Stimulated activated effector memory CD8-positive, alpha-beta T cell treated with anti-CD3 and anti-CD28 coated beads, Interleukin-12 subunit alpha, Interleukin-12 subunit beta, amount 100 ng/mL, for 72 hours (primary cell): Measurements from ENCODE around the gene TMEM120B.
A peak's percentile ranks its signal among the peaks of the same experiment; 100 is the strongest.

Source experiments
- ATAC-seq: fragments of 150-1000 bp; cut with Tn5 transposase; 2 replicates; pipeline ENCODE4 v1.10.0; 2021
- DNase-seq, 2 donors: peaks; one replicate each; pipeline ENCODE4 v3.0.0; 2021 to 2022; ENCODE audit warnings: low spot score in 2 of 2
- H3K27ac Mint-ChIP-seq: one replicate; pipeline ENCODE4 v1.8.0; 2022; ENCODE audit warnings: mild to moderate bottlenecking, mixed read lengths
- H3K36me3 Mint-ChIP-seq: one replicate; pipeline ENCODE4 v1.8.0; 2022; ENCODE audit warnings: mild to moderate bottlenecking, mixed read lengths
- H3K4me1 Mint-ChIP-seq: one replicate; pipeline ENCODE4 v1.8.0; 2022; ENCODE audit warnings: mixed read lengths
- H3K4me3 Mint-ChIP-seq: one replicate; pipeline ENCODE4 v1.8.0; 2022; ENCODE audit warnings: mild to moderate bottlenecking, mixed read lengths
- H3K9me3 Mint-ChIP-seq: one replicate; pipeline ENCODE4 v1.8.0; 2022; ENCODE audit warnings: mixed read lengths

The TMEM120B gene

DNA sequence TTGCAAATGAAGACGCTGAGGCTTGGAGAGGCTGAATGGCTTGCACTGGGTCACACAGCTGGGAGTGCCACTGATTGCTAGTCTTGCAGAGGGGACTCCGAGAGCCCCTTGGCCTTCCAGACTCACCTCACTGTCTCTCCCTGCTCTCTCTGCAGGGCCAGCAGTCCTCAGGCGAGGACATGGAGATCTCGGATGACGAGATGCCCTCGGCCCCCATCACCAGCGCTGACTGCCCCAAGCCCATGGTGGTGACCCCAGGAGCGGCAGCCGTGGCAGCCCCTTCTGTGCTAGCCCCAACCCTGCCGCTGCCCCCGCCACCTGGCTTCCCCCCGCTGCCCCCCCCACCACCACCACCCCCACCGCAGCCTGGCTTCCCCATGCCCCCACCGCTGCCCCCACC is 101.4 kb downstream of the TMEM120B start:
- H3K36me3 Mint-ChIP-seq, result peaks cover 97% of the 10 kb centered on the region
- H3K4me1 Mint-ChIP-seq, result peaks cover 36% of the 10 kb centered on the region
- no peak for ATAC-seq
- DNase-seq, result no peak
- peak overlapping the region; percentile 76 for H3K4me3 Mint-ChIP-seq
- H3K9me3 Mint-ChIP-seq, result no peaks in the 10 kb centered on the region
- H3K27ac Mint-ChIP-seq, result peak overlapping the region; percentile 67

DNA sequence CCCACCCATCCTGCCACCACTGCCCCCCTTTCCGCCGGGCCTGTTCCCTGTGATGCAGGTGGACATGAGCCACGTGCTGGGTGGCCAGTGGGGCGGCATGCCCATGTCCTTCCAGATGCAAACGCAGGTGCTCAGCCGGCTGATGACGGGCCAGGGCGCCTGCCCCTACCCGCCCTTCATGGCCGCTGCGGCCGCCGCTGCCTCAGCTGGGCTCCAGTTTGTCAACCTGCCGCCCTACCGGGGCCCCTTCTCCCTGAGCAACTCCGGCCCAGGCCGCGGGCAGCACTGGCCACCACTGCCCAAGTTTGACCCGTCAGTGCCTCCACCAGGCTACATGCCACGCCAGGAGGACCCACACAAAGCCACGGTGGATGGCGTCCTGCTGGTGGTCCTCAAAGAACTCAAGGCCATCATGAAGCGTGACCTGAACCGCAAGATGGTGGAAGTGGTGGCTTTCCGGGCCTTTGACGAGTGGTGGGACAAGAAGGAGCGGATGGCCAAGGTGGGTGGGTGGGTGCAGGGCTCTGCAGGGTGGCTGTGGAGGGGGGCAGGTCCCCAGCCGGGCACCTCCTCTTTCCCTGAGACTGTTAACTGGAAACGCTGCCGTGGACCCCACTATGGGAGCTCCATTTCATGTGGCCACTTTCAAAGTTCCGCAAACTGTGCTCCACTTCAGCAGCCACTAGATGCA is 102.0 kb downstream of the TMEM120B start:
- H3K4me1 Mint-ChIP-seq, result peaks cover 36% of the 10 kb centered on the region
- H3K36me3 Mint-ChIP-seq, result peaks cover 97% of the 10 kb centered on the region
- H3K9me3 Mint-ChIP-seq, result no peaks in the 10 kb centered on the region
- DNase-seq (no peak), ATAC-seq (no peak)
- no peak overlapping the region for H3K27ac Mint-ChIP-seq
- no peak overlapping the region for H3K4me3 Mint-ChIP-seq

DNA sequence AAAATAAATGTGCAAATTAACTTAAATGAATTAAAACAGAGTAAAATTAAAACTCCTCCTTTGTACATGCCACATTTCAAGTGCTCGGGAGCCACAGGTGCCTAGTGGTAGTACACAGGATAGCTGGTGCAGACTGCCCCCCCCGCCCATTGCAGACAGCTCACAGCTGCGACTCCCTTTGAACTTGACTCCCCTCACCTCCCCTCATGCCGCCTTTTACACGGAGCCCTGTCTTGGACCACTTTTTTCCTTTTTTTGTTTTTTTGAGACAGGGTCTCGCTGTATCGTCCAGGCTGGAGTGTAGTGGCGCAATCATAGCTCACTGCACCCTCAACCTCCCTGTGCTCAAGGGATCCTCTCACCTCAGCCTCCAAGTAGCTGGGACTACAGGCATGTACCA is 102.7 kb downstream of the TMEM120B start:
- Mint-ChIP-seq H3K4me3 (no peak overlapping the region), H3K9me3 (no peaks in the 10 kb centered on the region), H3K36me3 (peaks cover 97% of the 10 kb centered on the region), H3K27ac (peak overlapping the region; percentile 50), H3K4me1 (peaks cover 36% of the 10 kb centered on the region)
- DNase-seq, result no peak
- no peak for ATAC-seq

DNA sequence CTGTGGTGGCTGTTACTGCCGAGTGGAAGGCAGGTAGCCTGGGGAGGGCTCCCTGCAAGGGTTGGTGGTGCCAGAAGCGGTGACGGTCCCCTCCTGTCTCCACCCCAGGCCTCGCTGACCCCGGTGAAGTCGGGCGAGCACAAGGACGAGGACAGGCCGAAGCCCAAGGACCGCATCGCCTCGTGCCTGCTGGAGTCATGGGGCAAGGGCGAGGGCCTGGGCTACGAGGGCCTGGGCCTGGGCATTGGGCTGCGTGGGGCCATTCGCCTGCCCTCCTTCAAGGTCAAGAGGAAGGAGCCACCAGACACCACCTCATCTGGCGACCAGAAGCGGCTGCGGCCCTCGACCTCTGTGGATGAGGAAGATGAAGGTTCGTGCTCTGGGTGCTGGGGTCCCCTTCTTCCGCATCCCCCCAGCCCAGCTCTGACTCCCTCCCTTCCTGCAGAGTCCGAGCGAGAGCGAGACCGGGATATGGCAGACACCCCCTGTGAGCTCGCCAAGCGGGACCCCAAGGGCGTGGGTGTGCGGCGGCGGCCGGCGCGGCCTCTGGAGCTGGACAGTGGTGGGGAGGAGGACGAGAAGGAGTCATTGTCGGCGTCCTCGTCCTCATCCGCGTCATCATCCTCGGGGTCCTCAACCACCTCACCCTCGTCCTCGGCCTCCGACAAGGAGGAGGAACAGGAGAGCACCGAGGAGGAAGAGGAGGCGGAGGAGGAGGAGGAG is 104.5 kb downstream of the TMEM120B start:
- no peak for ATAC-seq
- Mint-ChIP-seq H3K27ac (peak overlapping the region; percentile 79), H3K4me1 (peaks cover 23% of the 10 kb centered on the region), H3K4me3 (no peak overlapping the region), H3K9me3 (no peaks in the 10 kb centered on the region), H3K36me3 (peaks cover 97% of the 10 kb centered on the region)
- DNase-seq, result no peak

DNA sequence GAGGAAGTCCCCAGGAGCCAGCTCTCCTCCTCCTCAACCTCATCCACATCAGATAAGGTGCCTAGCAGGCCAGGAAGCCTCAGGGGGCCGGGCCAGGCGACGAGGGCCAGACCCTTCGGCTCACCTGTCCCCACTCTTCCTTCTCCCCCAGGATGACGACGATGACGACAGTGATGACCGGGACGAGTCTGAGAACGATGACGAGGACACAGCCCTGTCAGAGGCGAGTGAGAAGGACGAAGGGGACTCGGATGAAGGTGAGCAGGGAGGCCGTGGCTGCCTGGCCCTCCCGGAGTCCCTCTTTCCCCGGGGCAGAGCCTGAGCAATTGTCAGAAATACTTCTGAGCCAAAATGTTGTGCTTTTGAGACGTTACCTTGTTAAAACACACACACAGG is 105.1 kb downstream of the TMEM120B start:
- no peak for ATAC-seq
- H3K36me3 Mint-ChIP-seq, result peaks cover 97% of the 10 kb centered on the region
- no peaks in the 10 kb centered on the region for H3K9me3 Mint-ChIP-seq
- H3K27ac Mint-ChIP-seq, result peak overlapping the region; percentile 6
- H3K4me1 Mint-ChIP-seq, result peaks cover 18% of the 10 kb centered on the region
- no peak for DNase-seq
- H3K4me3 Mint-ChIP-seq, result no peak overlapping the region

DNA sequence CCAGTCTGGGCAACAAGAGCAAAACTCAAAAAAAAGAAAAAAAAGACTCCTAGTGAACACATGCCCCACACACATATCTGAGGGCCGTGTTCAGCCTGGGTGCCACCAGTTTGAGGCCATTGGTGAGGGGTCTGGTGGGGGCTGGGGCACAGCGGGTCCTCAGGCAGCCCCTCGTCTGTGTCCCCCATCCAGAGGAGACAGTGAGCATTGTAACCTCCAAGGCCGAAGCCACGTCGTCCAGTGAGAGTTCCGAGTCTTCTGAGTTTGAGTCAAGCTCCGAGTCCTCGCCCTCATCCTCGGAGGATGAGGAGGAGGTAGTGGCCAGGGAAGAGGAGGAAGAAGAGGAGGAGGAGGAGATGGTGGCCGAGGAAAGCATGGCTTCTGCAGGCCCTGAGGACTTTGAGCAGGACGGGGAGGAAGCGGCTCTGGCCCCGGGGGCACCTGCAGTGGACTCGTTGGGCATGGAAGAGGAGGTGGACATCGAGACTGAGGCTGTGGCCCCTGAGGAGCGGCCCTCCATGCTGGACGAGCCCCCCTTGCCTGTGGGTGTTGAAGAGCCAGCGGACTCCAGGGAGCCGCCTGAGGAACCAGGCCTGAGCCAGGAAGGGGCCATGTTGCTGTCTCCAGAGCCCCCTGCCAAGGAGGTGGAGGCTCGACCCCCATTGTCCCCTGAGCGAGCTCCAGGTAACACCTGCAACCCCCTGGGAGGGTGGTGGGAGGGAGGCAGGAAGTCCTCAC is 106.8 kb downstream of the TMEM120B start:
- H3K36me3 Mint-ChIP-seq, result peaks cover 96% of the 10 kb centered on the region
- peak overlapping the region; percentile 52 for H3K27ac Mint-ChIP-seq

DNA sequence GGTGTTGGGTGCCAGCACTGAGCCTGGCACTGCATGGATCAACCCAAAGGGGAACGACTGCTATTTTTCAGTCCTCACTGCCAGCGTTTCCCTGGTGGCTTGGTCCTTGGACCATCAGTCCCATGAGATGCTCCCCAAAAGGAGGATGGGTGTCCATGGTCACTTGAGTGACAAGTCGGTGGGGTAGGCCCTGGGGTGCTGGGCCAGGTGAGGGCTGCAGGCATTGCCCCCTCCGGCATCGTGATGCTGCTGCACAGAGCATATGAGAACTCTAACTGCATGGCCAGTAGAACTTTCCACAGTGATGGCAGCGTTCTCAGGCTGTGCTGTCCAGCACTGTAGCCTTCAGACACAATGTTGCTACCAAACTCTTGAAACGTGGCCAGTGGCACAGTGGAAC is 107.5 kb downstream of the TMEM120B start:
- H3K4me3 Mint-ChIP-seq, result no peak overlapping the region
- H3K9me3 Mint-ChIP-seq, result no peaks in the 10 kb centered on the region
- peaks cover 96% of the 10 kb centered on the region for H3K36me3 Mint-ChIP-seq
- no peak for ATAC-seq
- no peak for DNase-seq
- no peak overlapping the region for H3K27ac Mint-ChIP-seq
- peaks cover 6% of the 10 kb centered on the region for H3K4me1 Mint-ChIP-seq

More for the DNA sequence above, 106.8 kb downstream of the TMEM120B start:
- no peak for DNase-seq
- ATAC-seq, result no peak
- no peak overlapping the region for H3K4me3 Mint-ChIP-seq
- H3K4me1 Mint-ChIP-seq, result peaks cover 6% of the 10 kb centered on the region
- no peaks in the 10 kb centered on the region for H3K9me3 Mint-ChIP-seq

DNA sequence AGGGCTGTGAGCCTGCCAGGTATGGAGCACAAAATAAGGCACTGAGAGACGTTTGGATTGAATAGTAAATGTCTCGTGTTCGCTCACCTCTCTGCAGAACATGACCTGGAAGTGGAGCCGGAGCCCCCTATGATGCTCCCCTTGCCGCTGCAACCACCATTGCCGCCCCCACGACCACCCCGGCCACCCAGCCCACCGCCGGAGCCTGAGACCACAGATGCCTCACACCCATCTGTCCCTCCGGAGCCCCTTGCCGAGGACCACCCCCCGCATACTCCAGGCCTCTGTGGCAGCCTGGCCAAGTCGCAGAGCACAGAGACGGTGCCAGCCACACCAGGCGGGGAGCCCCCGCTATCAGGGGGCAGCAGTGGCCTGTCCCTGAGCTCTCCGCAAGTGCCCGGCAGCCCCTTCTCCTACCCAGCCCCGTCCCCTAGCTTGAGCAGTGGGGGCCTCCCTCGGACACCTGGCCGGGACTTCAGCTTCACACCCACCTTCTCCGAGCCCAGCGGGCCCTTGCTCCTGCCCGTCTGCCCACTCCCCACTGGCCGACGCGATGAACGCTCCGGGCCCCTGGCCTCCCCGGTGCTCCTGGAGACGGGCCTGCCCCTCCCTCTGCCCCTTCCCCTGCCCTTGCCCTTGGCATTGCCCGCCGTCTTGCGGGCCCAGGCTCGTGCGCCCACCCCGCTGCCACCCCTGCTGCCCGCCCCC is 110.0 kb downstream of the TMEM120B start:
- ATAC-seq (no peak), DNase-seq (no peak)
- H3K27ac Mint-ChIP-seq, result no peak overlapping the region
- H3K36me3 Mint-ChIP-seq, result peaks cover 96% of the 10 kb centered on the region
- H3K4me3 Mint-ChIP-seq, result no peak overlapping the region
- no peaks in the 10 kb centered on the region for H3K9me3 Mint-ChIP-seq
- H3K4me1 Mint-ChIP-seq, result peaks cover 12% of the 10 kb centered on the region

DNA sequence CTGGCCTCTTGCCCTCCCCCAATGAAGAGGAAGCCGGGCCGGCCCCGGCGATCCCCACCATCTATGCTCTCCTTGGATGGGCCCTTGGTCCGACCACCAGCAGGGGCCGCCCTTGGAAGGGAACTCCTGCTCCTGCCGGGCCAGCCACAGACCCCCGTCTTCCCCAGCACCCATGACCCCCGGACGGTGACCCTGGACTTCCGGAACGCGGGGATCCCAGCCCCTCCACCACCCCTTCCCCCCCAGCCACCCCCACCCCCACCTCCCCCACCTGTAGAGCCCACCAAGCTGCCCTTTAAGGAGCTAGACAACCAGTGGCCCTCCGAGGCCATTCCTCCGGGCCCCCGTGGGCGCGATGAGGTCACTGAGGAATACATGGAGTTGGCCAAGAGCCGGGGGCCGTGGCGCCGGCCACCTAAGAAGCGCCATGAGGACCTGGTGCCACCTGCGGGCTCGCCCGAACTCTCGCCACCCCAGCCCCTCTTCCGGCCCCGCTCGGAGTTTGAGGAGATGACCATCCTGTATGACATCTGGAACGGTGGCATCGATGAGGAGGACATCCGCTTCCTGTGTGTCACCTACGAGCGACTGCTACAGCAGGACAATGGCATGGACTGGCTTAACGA is 110.7 kb downstream of the TMEM120B start:
- H3K9me3 Mint-ChIP-seq, result no peaks in the 10 kb centered on the region

DNA sequence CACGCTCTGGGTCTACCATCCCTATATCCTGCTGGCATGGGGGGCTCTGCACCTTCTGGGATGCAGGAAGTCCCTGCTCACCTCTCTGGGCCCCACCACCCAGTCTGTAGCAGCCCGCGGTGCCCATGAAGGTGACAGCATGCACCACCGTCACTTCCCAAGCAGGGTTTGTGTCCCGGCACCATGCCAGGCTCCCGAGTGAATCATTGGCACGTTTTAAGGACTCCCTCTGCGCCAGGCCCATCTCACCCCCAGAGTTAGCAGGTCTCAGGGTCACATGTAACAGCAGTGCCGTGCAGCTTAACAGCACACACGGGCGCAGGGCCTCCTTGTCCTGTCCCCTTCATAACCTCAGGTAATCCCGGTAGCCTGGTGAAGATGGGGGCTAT is 111.2 kb downstream of the TMEM120B start:
- DNase-seq, result no peak
- no peak for ATAC-seq
- Mint-ChIP-seq H3K27ac (no peak overlapping the region), H3K4me1 (peaks cover 18% of the 10 kb centered on the region), H3K9me3 (no peaks in the 10 kb centered on the region), H3K36me3 (peaks cover 96% of the 10 kb centered on the region), H3K4me3 (no peak overlapping the region)

More for the DNA sequence above, 110.7 kb downstream of the TMEM120B start:
- ATAC-seq (no peak), DNase-seq (no peak)
- Mint-ChIP-seq H3K4me3 (no peak overlapping the region), H3K4me1 (peaks cover 13% of the 10 kb centered on the region), H3K27ac (no peak overlapping the region), H3K36me3 (peaks cover 96% of the 10 kb centered on the region)

DNA sequence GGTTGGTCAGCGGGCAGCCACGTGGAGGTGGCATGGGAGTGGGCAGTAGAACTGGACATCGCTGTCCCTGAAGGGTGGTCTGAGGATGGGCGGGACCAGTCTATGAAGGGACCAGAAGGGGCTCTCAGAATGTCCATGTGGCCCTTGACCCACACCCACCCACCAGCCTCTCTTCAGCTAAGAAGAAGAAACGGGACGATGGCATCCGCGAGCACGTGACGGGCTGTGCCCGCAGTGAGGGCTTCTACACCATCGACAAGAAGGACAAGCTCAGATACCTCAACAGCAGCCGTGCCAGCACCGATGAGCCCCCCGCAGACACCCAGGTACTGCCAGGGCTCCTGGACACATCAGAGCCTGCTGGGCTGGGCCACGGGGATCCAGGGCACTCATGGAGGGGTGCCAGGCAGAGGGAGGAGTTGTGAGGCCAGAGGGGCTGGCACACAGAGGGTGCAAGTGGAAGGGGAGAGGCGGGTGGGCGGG is 112.5 kb downstream of the TMEM120B start:
- no peaks in the 10 kb centered on the region for H3K9me3 Mint-ChIP-seq
- H3K4me1 Mint-ChIP-seq, result peaks cover 25% of the 10 kb centered on the region
- no peak for ATAC-seq
- H3K36me3 Mint-ChIP-seq, result peaks cover 96% of the 10 kb centered on the region
- no peak overlapping the region for H3K4me3 Mint-ChIP-seq
- DNase-seq, result no peak
- peak overlapping the region; percentile 93 for H3K27ac Mint-ChIP-seq

DNA sequence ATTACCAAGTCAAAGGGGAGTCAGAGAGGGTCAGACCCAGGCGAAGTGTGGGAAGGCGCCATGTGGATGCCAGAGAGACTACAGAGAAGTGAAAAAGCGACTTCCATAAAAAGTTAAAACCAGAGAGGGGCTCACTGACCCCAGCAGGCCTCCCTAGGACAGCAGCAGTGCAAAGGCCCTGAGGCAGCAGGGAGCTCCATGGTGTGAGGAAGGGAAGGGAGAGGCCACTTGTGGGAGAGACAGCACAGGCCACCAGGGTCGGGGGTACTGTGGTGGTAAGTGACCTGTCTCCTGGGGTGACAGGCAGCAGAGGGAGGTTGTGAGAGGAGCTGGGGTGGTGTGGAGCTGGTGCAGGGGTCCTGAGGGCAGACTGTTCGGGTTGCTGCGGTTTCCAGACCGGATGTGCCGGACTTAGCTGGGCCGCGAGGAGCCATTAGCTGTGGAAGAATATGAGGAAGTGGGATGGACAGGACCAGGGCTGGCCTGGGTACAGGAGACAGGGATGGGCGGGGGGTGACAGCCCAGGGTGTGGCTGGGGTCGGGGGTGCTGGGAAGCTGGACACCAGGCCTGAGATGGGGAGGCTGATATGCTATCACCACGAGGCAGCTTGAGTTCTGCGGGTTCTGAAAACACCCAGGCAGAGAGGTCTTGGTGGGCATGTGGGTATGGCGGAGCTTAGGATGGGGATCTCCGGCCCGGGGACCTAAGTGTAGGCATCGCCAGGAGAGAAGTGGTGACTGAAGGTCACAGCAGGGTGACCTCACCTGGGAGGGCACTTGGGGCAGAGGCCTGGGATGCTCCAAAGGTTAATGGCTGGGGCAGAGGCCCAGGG is 114.0 kb downstream of the TMEM120B start:
- H3K9me3 Mint-ChIP-seq, result no peaks in the 10 kb centered on the region
- DNase-seq, result no peak
- peaks cover 25% of the 10 kb centered on the region for H3K4me1 Mint-ChIP-seq
- peak overlapping the region; percentile 93 for H3K27ac Mint-ChIP-seq
- no peak overlapping the region for H3K4me3 Mint-ChIP-seq
- H3K36me3 Mint-ChIP-seq, result peaks cover 96% of the 10 kb centered on the region
- no peak for ATAC-seq

DNA sequence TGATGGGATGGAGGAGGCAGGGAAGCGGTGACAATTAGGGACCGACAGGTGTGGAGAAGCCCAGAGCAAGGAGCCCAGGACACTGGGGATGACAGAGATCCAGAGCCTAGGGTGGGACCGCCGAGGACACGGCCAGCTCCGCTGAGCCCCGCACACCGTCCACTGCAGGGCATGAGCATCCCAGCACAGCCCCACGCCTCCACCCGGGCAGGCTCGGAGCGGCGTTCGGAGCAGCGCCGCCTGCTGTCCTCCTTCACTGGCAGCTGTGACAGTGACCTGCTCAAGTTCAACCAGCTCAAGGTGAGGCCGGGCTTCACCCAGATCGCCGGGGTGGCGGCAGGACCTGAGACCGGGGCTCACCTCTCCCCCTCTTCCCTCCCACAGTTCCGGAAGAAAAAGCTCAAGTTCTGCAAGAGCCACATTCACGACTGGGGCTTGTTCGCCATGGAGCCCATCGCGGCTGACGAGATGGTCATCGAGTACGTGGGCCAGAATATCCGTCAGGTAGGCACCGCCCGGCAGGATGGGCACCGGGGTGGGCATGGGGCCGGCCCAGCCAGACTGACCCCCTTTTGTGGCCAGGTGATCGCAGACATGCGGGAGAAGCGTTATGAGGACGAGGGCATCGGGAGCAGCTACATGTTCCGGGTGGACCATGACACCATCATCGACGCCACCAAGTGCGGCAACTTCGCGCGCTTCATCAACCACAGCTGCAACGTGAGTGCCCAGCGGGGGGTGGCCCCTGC is 115.0 kb downstream of the TMEM120B start:
- Mint-ChIP-seq H3K27ac (peak overlapping the region; percentile 93), H3K4me1 (peaks cover 28% of the 10 kb centered on the region), H3K36me3 (peaks cover 96% of the 10 kb centered on the region), H3K9me3 (no peaks in the 10 kb centered on the region), H3K4me3 (no peak overlapping the region)
- DNase-seq (no peak), ATAC-seq (no peak)
